IMR-90 (cell line): ENCODE data around the gene COMP.

Experiments
- CEBPB ChIP-seq: IDR thresholded peaks from 2 replicates; pipeline ENCODE4 v1.6.1; 2012; ENCODE audit warnings: low read depth, low read length, improper control_type of control experiment
- CTCF ChIP-seq: conservative IDR thresholded peaks from 2 replicates; pipeline ENCODE4 v1.5.1; 2012; ENCODE audit warnings: mild to moderate bottlenecking, low read depth, low read length, improper control_type of control experiment
- POLR2A ChIP-seq: IDR thresholded peaks from 2 replicates; pipeline ENCODE4 v1.6.1; 2012; ENCODE audit warnings: mild to moderate bottlenecking, low read depth, low read length

- TF ChIP-seq CTCF: no peak
- no peak for TF ChIP-seq POLR2A
- no peak for TF ChIP-seq CEBPB
Observed at GRCh38 chr19:18754501-18754900, 36.6 kb downstream of the COMP start.
